NCI-H2107 treated with DMSO at 0.1 percent for 48 hours (cell line): ENCODE data around the gene MYO1A.
A peak's percentile ranks its signal among the peaks of the same experiment; 100 is the strongest.
"Not testable (repeated sequence)": the region's sequence is repeated elsewhere in the genome, so short reads cannot be mapped to it uniquely, and the experiment has no call there.

Experiments used
- DNase-seq: peaks from one replicate; lab custom pipeline; 2025; ENCODE audit not compliant: unreplicated experiment; lab: John Stamatoyannopoulos, UW

The MYO1A gene

DNA sequence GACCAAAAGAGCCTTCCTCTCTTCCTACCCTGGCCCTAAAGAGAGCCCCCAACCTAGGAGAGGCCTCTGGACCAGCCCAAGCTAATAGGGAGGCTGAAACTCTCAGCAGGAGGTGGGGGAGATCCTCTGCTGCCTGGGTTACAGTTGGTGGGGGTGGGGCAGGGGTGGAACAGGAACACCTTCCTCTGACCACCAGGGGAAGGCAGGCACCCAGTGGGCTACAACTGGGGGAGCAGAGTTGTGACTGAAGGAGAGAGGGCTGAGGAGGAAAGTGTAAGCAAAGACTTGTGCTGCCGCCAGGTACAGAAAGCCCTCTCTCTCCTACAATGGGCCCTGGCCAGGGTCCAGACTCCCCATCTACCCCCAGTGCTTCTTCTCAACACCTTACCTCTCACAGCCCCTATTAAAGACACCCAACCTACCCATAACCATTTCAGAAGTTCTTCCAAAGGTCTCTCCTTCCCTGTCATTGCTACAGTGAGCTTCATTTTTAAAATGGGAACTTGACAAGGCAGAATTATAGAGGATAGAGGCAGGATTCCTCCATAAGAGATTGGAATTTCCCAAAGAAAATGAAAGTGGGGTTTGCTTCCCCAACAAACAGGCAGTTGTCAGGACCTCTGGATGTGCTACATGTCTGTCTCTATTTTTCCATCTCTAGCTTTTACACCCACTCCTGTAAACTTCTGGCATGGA is 1.4 kb downstream of the MYO1A start:
- no peak for DNase-seq

DNA sequence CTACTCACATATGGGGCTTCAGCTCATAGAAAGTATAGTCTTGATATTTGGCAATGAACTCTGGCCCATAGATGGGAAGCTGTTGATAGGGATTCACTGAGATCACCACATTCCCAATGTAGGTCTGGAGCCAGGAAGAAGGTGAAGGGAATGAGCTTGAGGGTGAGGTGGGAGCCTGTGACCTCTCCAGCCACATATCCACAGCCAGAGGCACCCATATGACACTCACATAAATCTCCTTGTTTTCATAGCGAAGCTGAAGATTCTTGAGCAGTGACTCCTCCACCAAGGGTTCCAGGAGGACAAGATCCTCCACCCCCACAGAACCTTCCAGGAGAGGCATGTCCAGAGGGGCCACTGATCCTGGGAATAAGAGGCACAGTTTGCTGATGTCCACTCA is 1.9 kb downstream of the MYO1A start:
- no peak for DNase-seq

DNA sequence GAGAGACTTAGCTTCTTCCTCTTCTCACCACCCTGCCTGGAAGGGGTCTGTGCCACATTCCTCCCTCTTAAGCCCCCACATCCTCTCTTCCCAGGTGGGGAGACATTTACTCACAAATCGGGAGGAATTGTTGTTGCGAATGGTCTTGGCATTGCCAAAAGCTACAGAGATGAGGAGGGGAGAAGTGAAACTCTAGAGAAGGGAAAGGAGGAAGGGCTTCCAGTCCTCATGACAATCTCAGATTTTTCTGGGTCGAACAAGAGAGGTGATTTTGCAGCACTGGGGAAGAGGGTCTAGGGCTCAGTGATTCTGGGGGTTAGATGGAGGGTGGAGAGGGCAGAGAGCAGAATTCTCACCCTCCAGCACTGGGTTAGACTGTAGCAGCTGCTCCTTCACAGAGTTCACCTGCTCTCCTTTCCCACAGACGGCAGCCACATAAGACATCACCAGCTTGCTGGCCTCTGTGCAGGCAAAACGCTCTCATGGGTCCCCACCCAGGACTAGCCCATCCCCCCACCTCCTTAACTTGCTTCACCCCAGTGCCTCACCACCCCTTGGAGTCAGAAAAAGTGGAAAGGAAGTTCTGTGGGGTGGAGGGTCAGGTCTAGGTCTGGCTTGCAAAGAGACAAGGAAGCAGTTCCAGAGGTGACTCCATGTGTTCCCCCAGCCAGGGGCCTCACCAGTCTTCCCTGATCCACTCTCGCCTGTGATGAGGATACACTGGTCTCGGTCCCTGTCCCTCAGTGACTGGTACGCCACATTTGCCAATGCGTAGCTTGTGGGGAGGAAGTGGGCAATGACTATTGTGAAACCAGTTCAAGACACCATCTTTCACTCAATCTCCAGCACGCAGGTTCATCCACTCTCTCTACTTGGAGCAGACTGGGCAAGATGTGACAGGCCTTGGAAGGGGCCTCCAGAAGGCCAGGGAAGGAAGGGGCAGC is 2.7 kb downstream of the MYO1A start:
- DNase-seq, result no peak

DNA sequence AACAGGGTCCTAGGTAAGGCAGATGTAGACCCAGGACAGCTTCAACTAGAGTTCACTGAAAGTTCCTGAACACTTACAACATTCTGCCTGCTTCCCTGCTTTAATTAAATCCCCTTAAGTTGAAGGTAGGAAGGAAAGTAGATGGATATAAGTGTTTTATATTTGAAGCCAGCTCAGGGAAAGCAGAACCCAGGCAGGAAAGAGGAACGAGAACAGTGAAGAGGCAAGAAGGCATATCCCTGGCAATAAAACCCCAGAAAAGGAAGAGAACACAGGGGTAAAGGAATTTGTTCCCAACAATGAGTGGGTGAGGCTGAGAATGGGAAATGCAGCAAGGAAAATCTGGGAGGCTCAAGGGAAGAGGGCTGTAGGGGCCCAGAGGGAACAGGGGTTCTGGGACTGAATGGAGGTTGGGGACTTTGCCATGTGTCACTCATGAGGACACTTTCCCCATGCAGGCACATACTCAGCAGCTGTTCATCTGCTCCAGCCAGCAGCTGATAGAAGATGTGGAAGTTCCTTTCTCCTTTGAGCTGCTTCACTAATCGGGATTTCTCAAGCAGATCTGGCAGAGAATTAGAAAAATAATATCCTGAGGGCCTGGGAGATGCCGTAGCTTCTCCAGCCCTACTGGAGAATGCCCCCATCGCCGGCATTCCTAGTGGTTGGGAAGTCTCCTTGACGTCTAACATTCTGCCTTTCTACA is 3.7 kb downstream of the MYO1A start:
- DNase-seq, result no peak

DNA sequence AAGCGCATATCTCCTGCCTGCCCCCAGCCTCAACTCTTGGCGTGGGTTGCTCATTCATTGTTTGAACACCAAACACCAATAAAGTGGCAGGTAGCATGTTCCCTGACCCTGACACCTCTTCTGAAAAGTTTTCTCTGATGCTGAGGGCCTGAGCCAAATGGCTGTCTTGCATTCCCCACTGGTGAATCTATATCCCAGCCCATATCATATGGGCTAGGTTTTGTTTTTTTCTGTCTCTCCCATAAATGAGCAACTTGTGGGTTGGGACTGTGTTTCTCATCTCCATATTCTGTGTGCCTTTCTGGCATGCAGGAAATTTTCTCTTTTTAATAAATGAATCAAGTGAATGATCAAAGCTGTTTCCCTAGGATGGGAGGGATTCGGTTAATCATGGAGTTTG is 5.0 kb downstream of the MYO1A start:
- no peak for DNase-seq

DNA sequence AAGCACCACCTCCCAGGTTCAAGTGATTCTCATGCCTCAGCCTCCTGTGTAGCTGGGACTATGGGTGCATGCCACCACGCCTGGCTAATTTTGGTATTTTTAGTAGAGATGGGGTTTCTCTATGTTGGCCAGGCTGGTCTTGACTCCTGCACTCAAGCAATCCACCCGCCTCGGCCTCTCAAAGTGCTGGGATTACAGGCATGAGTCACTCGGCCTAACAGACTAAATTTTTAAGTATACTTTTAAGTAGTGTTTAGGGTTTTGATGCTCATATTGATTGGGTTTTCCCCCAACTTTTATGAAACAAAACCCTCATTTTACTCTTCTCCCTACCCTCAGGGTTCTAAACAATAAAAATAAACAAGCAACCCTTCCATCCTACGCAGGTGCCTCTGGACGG is 5.5 kb downstream of the MYO1A start:
- DNase-seq, result no peak

DNA sequence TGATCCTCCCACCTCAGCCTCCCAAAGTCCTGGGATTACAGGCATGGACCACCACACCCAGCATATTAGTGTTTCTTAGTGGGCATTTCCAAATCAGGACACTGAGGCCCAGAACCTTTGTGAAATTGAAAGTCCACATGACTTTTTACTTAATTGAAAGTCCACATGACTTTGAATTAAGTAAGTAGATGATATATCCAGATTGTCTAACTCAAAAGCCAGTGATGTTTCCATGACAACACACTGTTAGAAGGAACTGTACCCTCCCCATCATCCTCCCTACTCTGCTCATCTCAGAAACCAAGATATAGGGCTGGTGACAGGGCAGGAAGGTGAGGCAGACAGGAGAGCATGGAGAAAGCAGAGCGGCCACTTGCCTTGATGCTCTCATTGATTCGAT is 7.2 kb downstream of the MYO1A start:
- no peak for DNase-seq

DNA sequence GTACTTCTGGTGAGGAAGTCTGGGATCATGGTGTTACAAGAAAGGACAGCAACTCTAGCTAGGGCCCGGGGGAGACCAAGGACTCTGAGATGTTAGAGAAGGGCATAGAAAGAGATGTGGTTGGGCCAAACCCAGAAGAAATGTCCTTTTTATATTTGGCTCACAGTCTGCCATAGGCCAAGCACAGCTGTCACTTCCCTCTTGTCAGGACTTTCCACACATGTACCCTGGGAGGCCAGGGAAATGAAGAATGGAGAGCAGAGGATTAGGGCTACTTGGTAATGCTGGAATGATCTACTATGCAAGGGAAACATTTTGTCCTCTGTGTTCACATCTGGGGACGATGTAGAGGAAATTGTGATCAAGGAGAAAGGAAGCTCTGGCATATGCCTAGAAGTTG is 9.2 kb downstream of the MYO1A start:
- no peak for DNase-seq

DNA sequence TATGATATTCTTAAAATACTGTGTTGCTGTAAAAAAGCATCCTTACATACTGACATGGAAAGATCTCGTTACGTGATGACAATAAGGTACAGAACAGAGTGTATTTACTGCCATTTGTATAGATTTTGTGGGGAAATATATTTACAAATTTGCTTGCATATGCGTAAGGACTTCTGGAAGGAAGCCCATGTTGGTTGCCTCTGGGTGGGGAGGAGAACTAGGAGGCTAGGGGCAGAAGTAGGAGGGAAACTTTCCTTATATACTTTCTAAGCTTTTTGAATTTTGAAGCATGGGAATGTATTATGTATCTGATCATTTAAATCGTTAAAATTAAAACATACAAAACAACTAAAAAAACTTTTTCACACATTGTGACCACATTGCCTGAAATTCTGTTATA is 9.7 kb downstream of the MYO1A start:
- no peak for DNase-seq

DNA sequence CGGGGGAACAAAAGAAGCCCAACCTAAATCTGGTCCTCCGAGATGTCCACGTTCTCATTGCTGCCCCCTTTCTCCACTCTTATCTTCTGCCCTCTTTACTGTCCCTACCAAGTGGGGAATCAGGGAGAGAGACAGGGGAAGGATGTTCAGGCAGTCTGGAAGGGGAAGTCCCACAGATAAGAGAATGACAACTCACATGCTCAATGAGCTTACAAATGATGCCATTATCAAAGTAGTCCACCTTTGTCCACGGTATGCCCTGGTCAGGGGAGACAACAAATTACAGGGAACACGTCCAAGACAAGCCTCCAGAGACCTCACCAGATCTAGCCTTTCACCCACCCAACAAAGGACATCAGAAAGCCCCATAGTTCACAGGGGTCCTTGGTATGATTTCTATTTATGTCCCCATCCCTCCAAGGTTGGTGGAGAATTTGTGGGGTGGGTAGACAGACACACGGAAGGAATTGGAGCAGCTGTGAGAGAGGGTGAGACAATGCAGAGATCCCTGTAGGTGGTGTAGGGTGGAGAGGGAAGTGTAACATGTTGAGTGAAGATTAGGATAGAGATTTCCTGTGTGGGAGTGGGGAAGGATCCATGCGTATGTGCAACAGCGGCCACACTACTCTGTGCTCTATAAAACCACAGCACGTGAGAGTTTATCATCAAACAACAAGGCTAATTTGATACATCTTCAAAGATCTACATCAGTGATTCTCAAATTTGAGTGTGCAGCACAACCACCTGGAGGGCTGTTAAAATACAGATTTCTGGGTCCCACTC is 10.7 kb downstream of the MYO1A start:
- DNase-seq, result no peak

DNA sequence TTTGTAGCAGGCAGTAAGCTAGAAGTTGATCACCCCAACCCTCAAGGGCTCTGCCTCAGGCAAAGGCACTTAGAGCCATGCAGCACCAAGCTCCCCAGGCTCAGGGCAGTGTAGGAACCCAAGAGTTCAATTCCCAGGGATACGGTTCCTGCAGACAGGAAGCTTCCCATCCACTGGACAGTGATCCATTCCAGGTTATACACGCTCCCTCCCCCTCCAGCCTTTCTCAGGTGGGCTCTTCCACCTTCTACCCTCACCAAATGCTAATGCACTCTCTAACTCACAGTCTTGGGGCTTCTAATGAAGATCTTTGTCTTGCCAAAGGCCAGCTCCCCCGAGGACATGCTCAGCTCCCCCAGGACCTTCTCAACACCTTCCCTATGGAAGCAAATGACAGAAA is 12.7 kb downstream of the MYO1A start:
- DNase-seq, result no peak

DNA sequence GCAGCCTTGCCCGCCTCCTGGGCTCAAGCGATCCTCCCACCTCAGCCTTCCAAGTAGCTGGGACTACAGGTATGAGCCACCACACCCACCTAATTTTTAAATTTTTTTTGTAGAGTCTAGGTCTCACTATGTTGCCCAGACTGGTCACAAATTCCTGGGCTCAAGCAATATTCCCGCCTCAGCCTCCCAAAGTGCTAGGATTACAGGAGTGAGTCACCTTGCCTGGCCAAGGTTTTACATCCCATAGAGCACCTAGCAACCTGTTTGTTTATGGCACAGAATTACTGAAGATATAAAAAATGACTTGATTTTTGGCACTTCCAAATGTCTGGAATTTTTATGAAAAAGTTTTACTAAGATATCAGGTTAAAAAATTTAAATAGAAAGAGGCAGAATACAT is 16.5 kb downstream of the MYO1A start:
- DNase-seq, result no peak

DNA sequence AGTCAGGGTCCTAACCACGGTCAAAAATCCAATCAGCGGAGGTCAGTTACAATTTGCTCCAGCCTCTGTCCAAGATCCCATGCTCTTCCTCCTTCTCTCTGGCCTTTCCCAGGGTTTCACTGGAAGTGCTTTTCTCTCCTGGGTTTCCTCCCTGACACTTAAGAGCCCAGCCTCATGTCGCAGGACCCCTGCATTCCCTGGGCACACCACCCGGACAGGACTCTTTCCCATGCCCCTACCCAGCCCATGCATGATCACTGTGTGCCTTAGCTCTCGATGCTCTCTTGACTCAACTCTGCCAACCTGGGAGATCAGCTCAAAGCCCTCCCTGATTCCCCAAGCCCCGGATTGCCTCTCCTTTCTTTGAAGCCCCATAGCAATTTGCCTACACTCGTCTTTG is 18.1 kb downstream of the MYO1A start:
- DNase-seq, result no peak

DNA sequence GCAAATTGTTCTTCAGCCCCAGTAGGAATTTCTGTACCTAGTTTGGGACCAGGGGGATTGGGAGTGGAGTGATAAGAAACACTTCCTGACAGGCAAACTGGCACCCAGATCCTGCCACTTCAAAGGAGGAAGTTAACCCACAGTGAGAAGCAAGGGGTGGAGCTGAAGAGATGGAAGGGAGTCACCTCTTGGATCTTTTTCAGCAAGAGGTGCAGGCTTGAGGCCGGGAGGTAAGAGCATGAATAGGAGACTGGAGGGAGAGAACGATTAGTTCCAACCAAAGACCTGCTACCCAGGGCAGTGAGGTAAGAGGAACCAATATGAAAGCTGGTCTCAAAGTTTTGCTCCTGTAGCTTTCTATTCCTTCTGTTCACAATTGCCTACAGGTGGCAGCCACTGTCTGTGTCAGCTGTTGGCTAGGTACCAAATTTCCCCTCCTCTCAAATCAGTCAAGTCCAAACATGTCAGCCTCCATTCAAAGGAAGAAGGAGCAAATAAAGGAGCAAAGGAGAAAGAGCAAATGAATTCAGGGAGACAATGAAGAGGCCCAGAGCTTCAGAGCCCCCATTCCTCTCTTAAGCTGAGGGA is 18.7 kb downstream of the MYO1A start:
- peak; percentile 83 for DNase-seq

DNA sequence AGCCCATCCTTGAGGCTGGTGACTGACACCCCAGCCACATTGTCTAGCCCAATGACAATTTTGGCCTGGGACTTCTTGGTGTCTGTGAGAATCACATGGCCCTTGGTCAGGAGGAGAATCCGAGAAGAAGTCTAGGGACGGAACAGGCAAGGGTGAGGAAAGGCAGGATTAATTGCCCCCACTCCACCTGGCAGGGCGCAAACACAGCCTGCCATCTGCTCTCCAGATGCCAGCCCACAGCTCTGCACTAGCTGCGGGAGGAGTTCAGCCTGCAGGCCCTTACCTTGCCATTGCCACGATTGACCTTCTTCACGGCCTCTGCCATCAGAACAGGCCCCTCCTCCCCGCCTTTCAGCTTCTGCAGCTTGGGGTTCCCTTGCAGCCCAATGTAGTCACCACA is 20.5 kb downstream of the MYO1A start:
- no peak for DNase-seq

DNA sequence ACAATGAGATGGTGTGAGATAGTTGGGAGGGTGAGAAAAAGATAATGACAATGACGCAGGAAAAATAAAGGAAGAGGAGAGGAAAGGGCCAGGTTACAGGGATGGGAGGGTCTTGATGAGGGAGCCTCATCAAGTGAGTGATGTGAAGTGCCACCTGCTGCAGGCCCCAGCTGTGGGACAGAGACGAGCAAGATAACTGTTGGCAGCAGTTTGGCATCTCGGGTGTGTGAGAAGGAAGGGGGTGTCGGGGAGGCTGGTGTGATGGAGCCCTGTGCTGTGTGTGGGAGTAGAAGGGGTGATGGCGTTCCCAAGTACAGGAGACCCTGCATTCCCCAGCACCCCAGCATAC is 22.1 kb downstream of the MYO1A start:
- no peak for DNase-seq

DNA sequence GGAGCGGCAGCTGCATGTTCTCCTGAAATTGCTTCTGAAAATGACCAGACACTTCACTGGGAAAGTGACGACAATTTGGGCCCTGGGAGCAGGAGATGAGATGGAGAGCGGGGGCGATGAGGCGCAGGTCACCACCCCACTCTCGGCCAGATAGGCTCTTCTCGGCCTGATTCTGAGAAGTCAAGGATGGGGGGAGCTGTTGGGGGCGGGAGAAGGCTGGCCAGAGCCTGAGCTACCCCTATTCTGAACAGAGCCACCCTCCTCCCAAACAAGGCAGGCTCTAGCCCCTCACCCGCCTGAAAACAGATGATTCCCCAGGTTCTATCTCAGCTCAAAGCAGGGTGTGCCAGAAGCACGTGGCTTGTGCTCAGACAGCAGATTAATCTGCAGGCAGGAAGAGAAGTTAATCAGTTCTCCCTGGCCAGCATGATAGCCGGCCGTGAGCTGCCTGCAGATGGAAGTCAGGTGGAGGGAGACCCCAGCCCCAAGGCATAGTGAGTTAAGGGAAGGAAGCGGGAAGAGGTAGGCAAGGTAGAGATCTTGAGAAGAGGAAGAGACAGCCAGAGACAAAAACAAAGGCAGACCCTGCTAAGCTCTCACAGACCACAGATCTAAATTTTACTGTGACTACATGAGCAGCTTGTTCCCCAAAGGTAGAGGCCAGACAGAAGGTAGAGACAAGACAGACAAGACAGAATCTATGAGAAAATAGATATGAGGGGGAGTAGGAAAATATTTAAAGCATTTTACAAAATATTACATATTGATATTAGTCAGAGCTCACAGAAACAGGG is 22.7 kb downstream of the MYO1A start:
- no peak for DNase-seq

DNA sequence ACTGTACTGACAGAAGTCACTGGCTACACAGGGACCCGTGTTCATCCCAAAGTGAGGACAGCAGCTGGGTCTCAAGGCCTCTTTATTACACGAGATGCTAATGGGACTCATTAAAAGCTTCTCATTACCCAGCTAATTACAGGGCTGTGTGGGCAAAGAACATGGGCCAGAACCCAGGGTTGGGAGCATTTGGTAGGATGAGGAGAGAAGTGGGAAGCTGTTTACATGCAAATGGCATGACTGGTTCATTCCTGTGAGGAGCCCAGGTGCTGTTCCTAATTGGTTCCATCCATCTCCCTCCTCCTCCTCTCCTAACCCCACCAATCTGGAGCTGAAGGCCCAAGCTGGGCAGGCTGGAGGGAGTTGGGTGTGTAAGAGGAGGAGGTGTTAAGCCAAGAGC is 24.7 kb downstream of the MYO1A start:
- DNase-seq, result no peak

DNA sequence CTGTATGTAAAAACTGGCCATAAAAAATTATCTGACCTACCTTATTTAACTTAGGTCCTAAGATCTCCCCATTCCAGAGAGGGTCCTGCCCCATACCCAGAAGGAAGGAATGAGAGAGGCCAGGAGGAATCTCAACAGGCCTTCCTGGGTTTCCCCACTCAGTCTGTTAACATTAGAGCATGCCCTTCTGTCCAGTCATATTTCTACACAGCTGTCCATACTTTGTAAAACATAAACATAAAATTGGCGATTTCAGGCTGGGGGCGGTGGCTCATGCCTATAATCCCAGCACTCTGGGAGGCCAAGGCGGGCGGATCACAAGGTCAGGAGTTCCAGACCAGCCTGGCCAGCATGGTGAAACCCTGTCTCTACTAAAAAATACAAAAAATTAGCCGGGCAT is 27.6 kb downstream of the MYO1A start:
- DNase-seq, result not testable (repeated sequence)
